ENCODE data around the gene LDLRAD4.

- TF ChIP-seq CTCF (conservative IDR thresholded peaks at IDR 0.05): no peak
- TF ChIP-seq ZFX (IDR thresholded peaks at IDR 0.05): no peak
These were observed 284.0 kb downstream of the LDLRAD4 start for GRCh38 chr18:13502585-13502984.
